Thyroid gland (tissue), 4 donors: ENCODE results near the gene EYS.

Experiments
- POLR2A ChIP-seq, 2 donors: fragments of 450-650 bp; IDR thresholded peaks; one replicate each; pipeline ENCODE4 v1.6.1; 2017; ENCODE audit warnings: antibody characterized with exemption in 2 of 2, mild to moderate bottlenecking in 2 of 2, moderate library complexity in 1 of 2
- TF ChIP-seq, protein P1 (sequence below), 6 experiments: fragments of 200-600 bp in 3 of 6; fragments of 450-650 bp in 3 of 6; sonication (generic) in 3 of 6; IDR thresholded peaks; one replicate each; pipeline ENCODE4 v1.5.1; 2016 to 2019; ENCODE audit warnings: antibody characterized with exemption in 6 of 6, mild to moderate bottlenecking in 2 of 6, inconsistent platforms in 1 of 6, moderate library complexity in 1 of 6

DNA sequence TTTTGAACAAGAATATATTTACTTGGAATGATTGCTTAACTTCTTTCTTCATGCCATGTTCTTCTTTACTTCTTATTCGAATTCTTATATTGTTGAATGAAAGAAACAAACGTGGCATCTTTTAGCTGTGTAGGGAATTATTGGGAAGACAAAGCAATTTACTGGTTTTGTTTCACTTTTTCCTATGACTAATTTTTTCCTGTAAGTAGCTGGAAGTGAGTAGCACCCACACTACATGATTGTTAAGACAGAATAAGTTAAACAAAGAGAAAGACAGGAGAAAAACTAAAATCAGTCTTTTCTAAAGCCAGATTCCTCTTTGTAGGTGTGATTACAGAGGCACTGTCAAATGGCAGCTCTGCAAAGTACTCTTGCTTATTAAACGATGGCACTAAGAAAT is 593.4 kb downstream of the EYS start:
- no peak for TF ChIP-seq POLR2A (IDR thresholded peaks at IDR 0.05)
- TF ChIP-seq, protein P1, sequence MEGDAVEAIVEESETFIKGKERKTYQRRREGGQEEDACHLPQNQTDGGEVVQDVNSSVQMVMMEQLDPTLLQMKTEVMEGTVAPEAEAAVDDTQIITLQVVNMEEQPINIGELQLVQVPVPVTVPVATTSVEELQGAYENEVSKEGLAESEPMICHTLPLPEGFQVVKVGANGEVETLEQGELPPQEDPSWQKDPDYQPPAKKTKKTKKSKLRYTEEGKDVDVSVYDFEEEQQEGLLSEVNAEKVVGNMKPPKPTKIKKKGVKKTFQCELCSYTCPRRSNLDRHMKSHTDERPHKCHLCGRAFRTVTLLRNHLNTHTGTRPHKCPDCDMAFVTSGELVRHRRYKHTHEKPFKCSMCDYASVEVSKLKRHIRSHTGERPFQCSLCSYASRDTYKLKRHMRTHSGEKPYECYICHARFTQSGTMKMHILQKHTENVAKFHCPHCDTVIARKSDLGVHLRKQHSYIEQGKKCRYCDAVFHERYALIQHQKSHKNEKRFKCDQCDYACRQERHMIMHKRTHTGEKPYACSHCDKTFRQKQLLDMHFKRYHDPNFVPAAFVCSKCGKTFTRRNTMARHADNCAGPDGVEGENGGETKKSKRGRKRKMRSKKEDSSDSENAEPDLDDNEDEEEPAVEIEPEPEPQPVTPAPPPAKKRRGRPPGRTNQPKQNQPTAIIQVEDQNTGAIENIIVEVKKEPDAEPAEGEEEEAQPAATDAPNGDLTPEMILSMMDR (IDR thresholded peaks at IDR 0.05), result no peak
